Activated T-cell treated with anti-CD3 and anti-CD28 coated beads for 48 hours (primary cell): ENCODE results near the gene TRAPPC3.

Source experiments
- DNase-seq: peaks from one replicate; pipeline ENCODE4 v3.0.0-alpha.2; 2020; ENCODE audit warnings: low read depth

The TRAPPC3 gene

DNA sequence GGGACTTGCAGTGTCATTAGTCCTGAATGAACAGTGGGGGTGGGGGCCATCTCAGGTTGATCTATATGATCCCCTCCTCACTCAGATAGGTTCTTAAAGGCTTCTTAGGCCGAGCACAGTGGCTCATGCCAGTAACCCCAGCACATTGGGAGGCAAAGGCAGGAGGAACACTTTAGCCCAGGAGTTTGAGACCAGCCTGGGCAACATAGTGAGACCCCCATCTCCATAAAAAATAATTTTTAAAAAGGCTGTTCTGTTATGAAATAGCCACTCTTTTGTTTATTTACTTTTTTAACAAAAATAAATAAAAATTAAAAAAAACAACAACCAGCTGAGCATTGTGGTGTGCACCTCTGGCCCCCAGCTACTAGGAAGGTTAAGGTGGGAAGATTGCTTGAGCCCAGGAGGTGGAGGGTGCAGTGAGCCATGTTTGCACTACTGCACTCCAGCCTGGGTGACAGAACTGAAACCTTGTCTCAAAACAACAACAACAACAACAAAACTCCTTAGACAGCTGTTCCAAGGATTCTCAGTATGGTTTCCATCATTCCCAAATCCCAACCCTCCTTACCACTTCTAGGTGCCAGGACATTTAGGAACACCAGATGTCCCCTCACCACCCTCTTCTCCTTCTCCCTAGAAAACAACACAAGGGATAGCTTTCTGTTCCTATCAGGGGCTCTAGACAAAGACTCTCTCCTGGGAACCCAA lies 2.0 kb upstream of the TRAPPC3 start:
- DNase-seq: no peak

DNA sequence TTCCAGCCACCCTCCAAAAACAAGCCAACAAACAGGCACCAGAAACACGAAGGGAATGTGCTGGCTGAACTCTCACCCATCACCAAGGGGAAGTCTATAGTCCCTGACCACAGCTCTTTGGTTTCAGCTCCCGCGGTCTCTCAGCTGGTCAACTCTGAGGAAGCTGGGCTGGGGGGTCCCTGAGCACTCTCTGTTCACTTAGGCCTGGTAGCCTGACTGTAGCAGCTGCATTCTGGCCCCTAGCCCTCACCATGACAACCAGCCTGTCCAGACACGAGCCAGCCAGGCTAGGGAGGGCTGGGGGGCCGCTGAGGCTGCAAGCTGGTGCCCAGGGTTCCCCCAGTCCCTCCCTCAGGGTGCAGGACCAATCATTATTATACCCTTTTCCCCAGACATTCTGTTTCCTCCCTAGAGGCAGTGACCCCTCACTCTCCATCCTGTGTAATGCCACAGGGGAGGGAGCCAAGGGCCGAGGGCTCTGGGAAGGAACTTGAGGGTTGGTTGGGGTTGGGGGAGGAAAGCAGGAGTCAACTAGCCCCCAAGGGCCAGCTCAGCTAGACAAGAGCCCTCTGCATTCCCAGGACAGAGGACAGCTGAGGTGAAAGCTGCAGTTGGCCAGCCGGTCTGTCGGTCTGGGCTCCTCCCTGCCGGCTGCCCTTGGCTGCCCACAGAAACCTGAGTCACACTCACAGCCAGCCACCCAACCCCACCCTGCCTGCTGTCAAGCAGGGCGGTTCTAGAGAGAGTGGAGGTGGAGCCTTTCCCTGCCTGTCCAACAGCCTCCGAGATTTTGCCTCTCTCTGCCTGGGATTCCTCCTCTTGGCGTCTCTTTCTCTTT lies 1.2 kb upstream of the TRAPPC3 start:
- peak; percentile 75 for DNase-seq

DNA sequence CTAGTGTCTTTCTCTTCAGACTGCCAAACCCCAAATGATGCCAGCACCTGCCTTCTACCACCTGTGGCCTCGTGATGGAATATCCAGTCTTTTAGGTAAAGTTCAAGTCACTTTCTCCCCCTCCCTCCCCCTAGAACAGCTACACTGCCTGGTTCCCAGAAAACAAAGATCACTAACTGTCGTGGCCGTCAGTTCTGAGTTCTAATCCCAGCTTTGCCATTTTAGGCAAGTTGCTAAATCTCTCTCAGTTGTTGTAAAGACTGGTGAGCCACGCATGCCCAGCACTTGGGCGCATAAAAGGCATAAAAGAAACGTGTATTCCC lies 648 bp upstream of the TRAPPC3 start:
- DNase-seq: no peak

DNA sequence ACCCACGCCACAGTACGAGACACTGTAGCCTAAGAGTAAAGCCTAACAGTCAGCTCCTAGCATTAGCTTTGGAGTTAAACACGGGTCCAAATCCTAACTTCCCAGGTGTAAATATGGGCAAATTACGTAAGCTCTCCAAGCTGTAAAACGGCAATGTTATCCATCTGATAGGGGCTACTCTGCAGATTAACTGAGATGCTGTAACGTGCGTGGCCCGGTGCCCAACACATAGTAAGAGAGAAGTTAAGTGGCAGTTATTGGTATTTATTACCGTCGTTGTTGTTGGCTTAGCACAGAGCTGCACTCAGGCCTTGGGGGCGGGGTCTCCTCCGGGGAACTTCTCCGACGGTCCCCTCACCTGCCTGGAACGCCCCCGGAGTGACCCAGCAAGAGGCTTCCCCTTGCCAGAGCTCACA lies 457 bp downstream of the TRAPPC3 start:
- DNase-seq: no peak

DNA sequence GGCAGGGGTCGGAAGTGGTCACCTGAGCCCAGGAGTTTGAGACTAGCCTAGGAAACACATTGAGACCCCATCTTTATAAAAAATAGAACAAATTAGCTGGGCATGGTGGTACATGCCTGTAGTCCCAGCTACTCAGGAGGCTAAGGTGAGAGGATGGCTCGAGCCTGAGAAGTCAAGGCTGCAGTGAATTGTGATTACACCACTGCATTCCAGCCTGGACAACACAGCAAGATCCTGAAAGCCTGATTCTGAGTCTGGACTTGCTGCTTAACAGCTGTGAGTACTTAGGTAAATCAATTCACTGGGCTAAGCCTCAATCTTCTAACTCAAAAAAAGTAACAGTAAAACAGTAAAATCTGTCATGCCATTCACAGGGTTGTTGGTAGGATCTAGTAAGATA lies 4.9 kb downstream of the TRAPPC3 start:
- no peak for DNase-seq

GRCh38 chr1:36143424-36143823 lies 5.9 kb downstream of the TRAPPC3 start:
- no peak for DNase-seq

GRCh38 chr1:36142121-36142520 lies 7.2 kb downstream of the TRAPPC3 start:
- DNase-seq: no peak

DNA sequence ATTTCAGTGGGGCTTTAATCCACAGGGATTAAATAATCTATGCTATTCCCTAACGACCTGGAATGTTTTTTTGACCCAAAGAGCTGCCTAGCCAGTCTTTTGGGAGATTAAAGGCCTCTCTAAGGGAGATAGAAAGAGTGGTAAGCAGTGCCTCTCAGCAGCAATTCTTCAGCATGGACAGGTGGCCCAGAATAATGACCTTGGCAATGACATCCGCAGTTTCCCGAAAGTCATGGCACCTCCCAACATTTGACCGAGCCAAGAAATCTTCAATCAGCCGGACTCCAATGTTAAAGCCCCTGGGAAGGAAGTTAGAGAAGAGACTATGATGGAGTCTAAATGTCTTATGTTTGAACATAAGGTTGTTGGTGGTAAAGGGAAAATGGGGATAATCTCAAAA lies 9.8 kb downstream of the TRAPPC3 start:
- no peak for DNase-seq

GRCh38 chr1:36137776-36138175 lies 11.5 kb downstream of the TRAPPC3 start:
- DNase-seq: no peak

DNA sequence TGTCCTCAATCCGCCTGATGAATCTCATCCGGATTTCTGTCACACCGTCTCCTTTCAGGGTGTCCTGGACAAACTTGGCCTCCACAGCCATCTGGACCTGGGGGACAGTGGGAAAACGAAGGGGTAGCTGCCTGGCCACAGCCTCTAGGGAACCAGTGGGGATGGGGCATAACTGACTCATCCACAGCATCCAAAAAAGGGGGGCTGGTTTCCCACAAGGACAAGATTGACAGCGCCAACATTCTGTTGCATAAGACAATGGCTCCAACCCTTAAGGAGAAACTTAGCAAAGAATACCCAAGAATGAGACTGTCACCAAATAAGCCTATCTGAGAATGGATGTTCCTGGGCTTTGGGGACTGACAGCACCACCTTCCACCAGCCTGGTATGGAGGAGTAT lies 12.1 kb downstream of the TRAPPC3 start:
- DNase-seq: no peak

- DNase-seq: no peak
These were observed 12.8 kb downstream of the TRAPPC3 start for GRCh38 chr1:36136535-36136934.

DNA sequence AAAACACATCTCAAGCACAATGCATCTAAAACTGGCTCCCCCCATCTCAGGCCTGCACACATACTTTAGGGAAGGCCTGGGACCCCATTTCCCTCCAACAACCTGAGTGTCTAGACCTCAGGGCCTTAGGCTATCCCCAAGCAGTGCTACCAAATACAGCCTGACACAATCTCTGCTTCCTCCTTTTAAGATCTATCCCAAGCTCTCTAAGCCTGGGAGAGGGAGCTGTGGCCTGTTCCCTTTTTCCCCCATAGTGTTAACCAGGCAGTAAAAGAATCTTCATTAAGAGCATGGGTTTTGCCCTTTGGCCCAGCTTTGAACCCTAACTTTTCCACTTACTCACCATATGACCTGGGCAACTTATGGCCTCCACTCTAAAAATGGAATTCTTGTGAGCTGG lies 13.5 kb downstream of the TRAPPC3 start:
- DNase-seq: no peak

DNA sequence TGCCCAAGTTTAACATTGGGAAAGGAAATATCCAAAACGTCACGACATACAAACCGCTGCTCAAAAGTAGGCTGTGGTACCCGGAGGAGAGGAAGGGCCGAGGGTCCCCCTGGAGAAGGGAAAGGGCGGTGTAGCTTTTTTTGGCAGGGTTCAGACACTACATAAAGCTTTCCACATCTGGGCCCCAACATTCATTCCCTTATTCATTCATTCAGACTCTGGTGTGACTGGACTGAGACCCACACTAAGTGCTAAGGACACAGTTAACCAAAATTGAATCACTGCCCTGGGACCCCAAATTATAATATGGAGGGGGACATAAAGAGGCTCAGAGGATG lies 14.0 kb downstream of the TRAPPC3 start:
- DNase-seq: no peak

DNA sequence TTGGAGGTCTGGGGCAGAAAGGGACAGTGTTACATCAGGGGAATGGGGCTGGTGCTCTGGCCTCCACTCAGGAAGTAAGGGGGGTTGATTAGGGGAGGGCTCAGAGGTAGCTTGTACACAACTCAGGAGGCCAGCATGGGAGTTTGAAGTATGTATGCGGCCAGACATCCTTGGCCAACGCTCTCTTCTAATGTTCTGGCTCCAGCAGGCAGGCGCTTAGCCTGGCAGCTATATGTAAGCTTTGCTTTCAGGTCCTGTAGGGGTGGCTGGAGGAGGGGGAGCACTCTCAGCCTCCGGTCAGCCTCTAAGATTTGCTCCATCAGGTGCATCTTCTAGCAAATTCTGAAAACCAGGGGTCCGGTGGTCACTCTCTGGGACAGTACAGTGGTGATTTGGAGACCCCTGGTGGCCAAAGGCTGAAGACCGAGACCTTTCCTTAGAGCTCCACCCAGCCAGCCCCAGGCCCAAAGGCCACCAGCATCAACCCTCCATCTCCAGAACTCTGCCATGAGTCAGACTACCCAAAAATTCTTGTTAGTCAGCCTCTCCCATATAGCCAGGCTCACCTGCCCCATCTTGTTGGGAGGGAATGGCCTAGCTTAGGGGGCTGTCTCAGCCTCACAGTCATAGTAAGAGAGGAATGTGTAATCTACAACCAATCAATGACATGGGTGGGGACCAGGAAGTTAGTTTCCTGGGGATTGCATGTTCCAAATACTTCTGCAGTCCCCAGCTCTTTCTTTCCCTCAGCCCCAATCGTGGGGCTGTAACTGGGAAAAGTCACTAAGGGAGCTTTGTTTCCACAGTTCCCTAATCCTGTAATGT lies 14.6 kb downstream of the TRAPPC3 start:
- DNase-seq: no peak

DNA sequence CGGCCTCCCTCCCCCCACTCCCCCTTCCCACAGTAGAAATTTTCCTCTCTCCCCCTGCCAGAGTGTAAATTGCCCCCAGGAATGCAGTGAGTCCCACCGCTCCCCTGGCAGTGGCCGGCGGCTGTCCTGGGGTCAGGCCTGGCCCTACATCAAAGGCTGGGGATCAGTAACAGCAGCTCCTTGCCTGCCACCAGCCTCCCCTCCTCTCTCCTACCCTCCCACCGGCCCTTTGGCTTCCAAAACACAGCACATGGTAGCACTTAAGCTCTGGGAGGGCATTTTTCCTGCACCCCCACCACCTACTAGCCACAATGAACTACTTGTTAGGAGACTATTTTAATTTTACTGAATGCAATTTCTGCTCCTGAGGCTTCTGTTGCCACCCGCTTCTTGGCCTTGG lies 15.3 kb downstream of the TRAPPC3 start:
- no peak for DNase-seq

GRCh38 chr1:36133484-36133883 lies 15.8 kb downstream of the TRAPPC3 start:
- DNase-seq: no peak

DNA sequence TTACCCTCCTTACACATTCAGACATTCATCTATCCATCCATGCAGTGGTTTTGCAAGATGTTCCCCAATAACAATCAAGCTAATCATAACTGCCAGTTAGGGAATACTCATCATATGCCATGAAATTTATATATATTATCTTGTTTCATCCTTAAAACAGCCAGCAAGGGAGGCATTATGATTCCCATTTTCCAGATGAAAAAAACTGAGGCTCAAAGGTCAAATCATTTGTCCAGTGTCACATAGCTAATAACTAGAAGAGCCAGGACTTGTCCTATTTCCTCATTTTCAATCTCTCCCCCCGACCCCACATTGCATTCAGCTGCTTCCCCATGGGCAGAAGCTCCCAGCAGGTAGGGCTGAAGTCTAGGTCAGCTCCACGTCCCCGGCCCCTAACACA lies 17.3 kb downstream of the TRAPPC3 start:
- DNase-seq: no peak

GRCh38 chr1:36128905-36129206 lies 20.4 kb downstream of the TRAPPC3 start:
- DNase-seq: no peak

DNA sequence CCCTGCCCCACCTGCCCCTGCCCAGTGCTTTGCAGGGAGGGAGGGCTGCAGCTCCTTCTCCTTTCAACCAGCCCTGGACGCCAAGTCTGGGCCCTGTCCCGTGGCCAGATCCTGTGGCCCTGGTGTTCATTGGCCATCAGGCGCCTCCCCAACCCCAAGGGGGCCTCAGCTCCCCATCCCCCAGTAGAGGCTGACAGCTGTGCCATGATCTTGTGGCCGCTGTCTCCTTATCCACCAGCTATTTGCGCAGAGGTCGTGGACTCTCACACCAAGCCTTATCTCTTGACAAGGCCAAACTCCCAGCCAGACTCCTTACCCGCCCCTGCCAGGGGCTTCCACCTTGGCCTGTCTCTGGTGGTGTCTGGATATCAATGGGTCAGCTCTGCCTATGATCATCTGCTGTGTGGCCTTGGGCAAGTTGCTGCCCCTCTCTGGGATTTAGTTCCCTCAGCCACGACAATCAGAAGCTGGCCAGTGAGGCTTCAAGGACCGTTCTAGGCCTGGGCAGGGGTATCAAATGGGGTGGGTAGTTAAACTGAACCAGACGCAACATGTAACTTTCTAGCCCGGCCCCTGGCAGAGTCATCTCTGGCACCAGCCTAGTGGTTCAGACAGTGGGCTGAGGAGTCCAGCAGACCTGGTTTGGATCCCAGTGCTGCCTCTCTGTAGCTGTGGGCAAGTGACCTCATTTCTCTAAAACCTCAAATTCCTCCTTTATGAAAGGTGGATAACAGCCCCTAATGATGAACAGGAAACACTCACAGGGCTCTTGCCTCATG lies 21.0 kb downstream of the TRAPPC3 start:
- DNase-seq: no peak

- no peak for DNase-seq
These were observed 22.3 kb downstream of the TRAPPC3 start for GRCh38 chr1:36126797-36127500.

- DNase-seq: no peak
These were observed 23.1 kb downstream of the TRAPPC3 start for GRCh38 chr1:36126005-36126716.
